Activated CD8-positive, alpha-beta T cell treated with anti-CD3 and anti-CD28 coated beads for 36 hours (primary cell): Measurements from ENCODE around the gene RANBP6. TPM values are rescaled to one million over a fixed set of nuclear protein-coding genes. Genes with fewer than 3 reads are reported as not detected.
"Not testable (repeated sequence)": the region's sequence is repeated elsewhere in the genome, so short reads cannot be mapped to it uniquely, and the experiment has no call there.

ENCODE experiments used
- ATAC-seq: fragments of 200-7000 bp; cut with Tn5 transposase; one replicate; pipeline ENCODE4 v1.10.0; 2021; ENCODE audit warnings: mild to moderate bottlenecking, moderate library complexity
- CTCF ChIA-PET: fragments of 350-600 bp; sonication (Branson Sonifier 250); formaldehyde crosslinking; loops from one replicate; lab custom pipeline; 2021; ENCODE audit warnings: antibody characterized with exemption; lab: Charles Lee
- POLR2A ChIA-PET: fragments of 350-600 bp; sonication (Branson Sonifier 250); formaldehyde crosslinking; loops from one replicate; lab custom pipeline; 2021; ENCODE audit warnings: antibody characterized with exemption; lab: Charles Lee
- DNase-seq: peaks from one replicate; pipeline ENCODE4 v3.0.0-alpha.2; 2020
- H3K27ac Mint-ChIP-seq: one replicate; pipeline ENCODE4 v1.8.0; 2021; ENCODE audit warnings: mild to moderate bottlenecking, mixed read lengths
- H3K27me3 Mint-ChIP-seq: one replicate; pipeline ENCODE4 v1.8.0; 2021; ENCODE audit warnings: mixed read lengths
- H3K36me3 Mint-ChIP-seq: one replicate; pipeline ENCODE4 v1.8.0; 2021; ENCODE audit warnings: low read depth, mixed read lengths
- H3K4me1 Mint-ChIP-seq: one replicate; pipeline ENCODE4 v1.8.0; 2021; ENCODE audit warnings: low read depth, mixed read lengths
- H3K4me3 Mint-ChIP-seq: one replicate; pipeline ENCODE4 v1.8.0; 2021; ENCODE audit warnings: mild to moderate bottlenecking, moderate library complexity, mixed read lengths
- H3K9me3 Mint-ChIP-seq: one replicate; pipeline ENCODE4 v1.8.0; 2021; ENCODE audit warnings: mixed read lengths
- CTCF ChIP-seq: fragments of 200-600 bp; IDR thresholded peaks from one replicate; pipeline ENCODE4 v1.8.0; 2022; ENCODE audit warnings: antibody characterized with exemption, mild to moderate bottlenecking
- intact Hi-C: fragments of 100-400 bp; cut with micrococcal nuclease; formaldehyde crosslinking; loops from one replicate; pipeline ENCODE4 v1.10.0; 2022
- total RNA-seq, 2 experiments: library from RNA; stranded (reverse); gene quantifications; one replicate each; pipeline ENCODE4 v1.2.3, GENCODE V29; 2021

The RANBP6 gene
- total RNA-seq, 2 experiments from 2014 or later: 16.2 to 17.1 TPM

GRCh38 chr9:6024035-6024554, 8.7 kb upstream of the RANBP6 start:
- ATAC-seq: peak; percentile 90
- peak; percentile 54 for DNase-seq
- Mint-ChIP-seq H3K4me1 (peaks cover 5% of the 10 kb centered on the region), H3K27ac (no peak overlapping the region), H3K4me3 (no peak overlapping the region), H3K27me3 (peaks cover 2% of the 10 kb centered on the region), H3K36me3 (no peaks in the 10 kb centered on the region), H3K9me3 (peaks cover 2% of the 10 kb centered on the region)
- ChIA-PET CTCF (interaction anchor here (0.6 to 2.6 kb wide), 25 partner anchors 9 to 437 kb away, joined by 3 to 15 read pairs (median 5); partner anchors contain the start of gene RANBP6), POLR2A (interaction anchor here (1.0 to 1.7 kb wide), 2 partner anchors 10 to 15 kb away, joined by 3 to 4 read pairs; a partner anchor contains a TSS)
- intact Hi-C loops: no loop called here
- TF ChIP-seq CTCF: peak; percentile 73

GRCh38 chr9:6016975-6017374, 1.6 kb upstream of the RANBP6 start:
- not testable (repeated sequence) for H3K27ac Mint-ChIP-seq

GRCh38 chr9:6014670-6015270, 654 bp downstream of the RANBP6 start:
- Mint-ChIP-seq H3K9me3 (peaks cover 17% of the 10 kb centered on the region), H3K27me3 (no peaks in the 10 kb centered on the region), H3K4me1 (peaks cover 37% of the 10 kb centered on the region), H3K36me3 (peaks cover 39% of the 10 kb centered on the region), H3K27ac (peak overlapping the region; percentile 97), H3K4me3 (peak overlapping the region; percentile 95)
- intact Hi-C loops: no loop called here
- TF ChIP-seq CTCF: no peak
- DNase-seq (peak; percentile 26), ATAC-seq (peak; percentile 53)
- CTCF ChIA-PET: interaction anchor here (0.7 to 3.4 kb wide), 4 partner anchors 9 to 182 kb away, joined by 3 to 15 read pairs (median 13); partner anchors contain the start of gene ERMP1
- POLR2A ChIA-PET: interaction anchor here (0.8 to 1.6 kb wide), 7 partner anchors 8 to 386 kb away, joined by 3 to 5 read pairs (median 4); partner anchors contain the start of genes ERMP1 and RIC1

More at GRCh38 chr9:6016975-6017374, 1.6 kb upstream of the RANBP6 start:
- DNase-seq, intact Hi-C loops, H3K4me3 Mint-ChIP-seq, ATAC-seq, POLR2A ChIA-PET, H3K27me3 Mint-ChIP-seq: not testable (repeated sequence)
- CTCF ChIA-PET: interaction anchor here (0.9 to 3.4 kb wide), 3 partner anchors 37 to 132 kb away, joined by 3 to 14 read pairs (median 3); no protein-coding TSS in a partner anchor
- peaks cover 26% of the 10 kb centered on the region for H3K36me3 Mint-ChIP-seq
- H3K4me1 Mint-ChIP-seq: peaks cover 28% of the 10 kb centered on the region
- peaks cover 16% of the 10 kb centered on the region for H3K9me3 Mint-ChIP-seq

GRCh38 chr9:6008169-6008979, 7.0 kb downstream of the RANBP6 start:
- Mint-ChIP-seq H3K9me3 (peaks cover 10% of the 10 kb centered on the region), H3K4me3 (peak overlapping the region; percentile 96), H3K27me3 (no peaks in the 10 kb centered on the region), H3K4me1 (peaks cover 60% of the 10 kb centered on the region), H3K36me3 (peaks cover 37% of the 10 kb centered on the region), H3K27ac (peak overlapping the region; percentile 84)
- DNase-seq: peak; percentile 97
- no peak for TF ChIP-seq CTCF
- peak; percentile 81 for ATAC-seq
- ChIA-PET POLR2A (interaction anchor here (0.5 to 1.9 kb wide), 7 partner anchors 10 to 123 kb away, joined by 3 to 5 read pairs (median 3); no protein-coding TSS in a partner anchor), CTCF (interaction anchor here (2.6 to 3.7 kb wide), 2 partner anchors 16 to 46 kb away, joined by 11 to 14 read pairs; no protein-coding TSS in a partner anchor)
- intact Hi-C loops: no loop called here

- CTCF ChIA-PET: interaction anchor here (1.3 to 3.7 kb wide), 3 partner anchors 16 to 122 kb away, joined by 4 to 14 read pairs (median 11); no protein-coding TSS in a partner anchor
- Mint-ChIP-seq H3K4me1 (peaks cover 56% of the 10 kb centered on the region), H3K9me3 (peaks cover 4% of the 10 kb centered on the region), H3K4me3 (peak overlapping the region; percentile 96), H3K27me3 (no peaks in the 10 kb centered on the region), H3K27ac (peak overlapping the region; percentile 91), H3K36me3 (peaks cover 31% of the 10 kb centered on the region)
- TF ChIP-seq CTCF: no peak
- DNase-seq (peak; percentile 82), ATAC-seq (peak; percentile 57)
- POLR2A ChIA-PET: interaction anchor here (0.5 to 1.9 kb wide), 7 partner anchors 8 to 123 kb away, joined by 3 to 5 read pairs (median 3); partner anchors contain the start of gene RANBP6
- intact Hi-C loops: no loop called here
Measured at GRCh38 chr9:6007770-6008168, 7.7 kb downstream of the RANBP6 start.
